ENCODE results near the gene MAGT1. TPM values are rescaled to one million over a fixed set of nuclear protein-coding genes. Genes with fewer than 3 reads are reported as not detected.

MAGT1 gene
- total RNA-seq, 6 experiments from 2014 or later, result 54.8 to 78.3 (median 65.9) TPM

GRCh38 chrX:77779695-77780094 is 115.5 kb downstream of the MAGT1 start:
- intact Hi-C loops (cut with DNase I), result no loop called here
- Histone ChIP-seq H3K4me1 (no peaks in the 10 kb centered on the region), H3K9me3 (no peaks in the 10 kb centered on the region), H3K36me3 (no peaks in the 10 kb centered on the region), H3K4me3 (no peak overlapping the region), H3K27ac (no peak overlapping the region), H3K27me3 (no peaks in the 10 kb centered on the region)
- ATAC-seq (no peak), DNase-seq (no peak)
- 39% methylated on average over 3 of the region's 3 CpGs for WGBS (ENCODE audit: insufficient coverage, low coverage, low lambda C conversion rate, missing lambda C conversion rate)
- TF ChIP-seq POLR2A (IDR thresholded peaks at IDR 0.05), result no peak
- TF ChIP-seq CTCF (IDR thresholded peaks at IDR 0.05), result no peak

- H3K9me3 ChIP-seq, result no peaks in the 10 kb centered on the region
- no peaks in the 10 kb centered on the region for H3K27me3 ChIP-seq
- no peaks in the 10 kb centered on the region for H3K4me1 ChIP-seq
- 43% methylated on average over 2 of the region's 2 CpGs for WGBS (ENCODE audit: insufficient coverage, low coverage, low lambda C conversion rate, missing lambda C conversion rate)
- intact Hi-C loops (cut with DNase I), result no loop called here
- no peak for DNase-seq
- no peak for ATAC-seq
- H3K36me3 ChIP-seq, result no peaks in the 10 kb centered on the region
- TF ChIP-seq POLR2A (IDR thresholded peaks at IDR 0.05), result no peak
- TF ChIP-seq CTCF (IDR thresholded peaks at IDR 0.05), result no peak
- no peak overlapping the region for H3K27ac ChIP-seq
- no peak overlapping the region for H3K4me3 ChIP-seq
Observed at GRCh38 chrX:77776659-77777058, 118.6 kb downstream of the MAGT1 start.

Small RNA genes within 50 kb of the gene (small RNA-seq; reads per million reads assigned to genes)
- gene RN7SL460P (0 reads per million in 2 experiments), gene RNU6-854P (0 reads per million in 2 experiments)

Other genes with a start within 250 kb of the MAGT1 start
- 10 to 100 TPM; 15.9 to 32.2 (median 21.3) TPM for gene ATRX, start 109.2 kb downstream of the MAGT1 start, total RNA-seq
- gene COX7B, start 4.0 kb upstream of the MAGT1 start, total RNA-seq, result 100 to 1,000 TPM; 144 to 906 (median 181) TPM
- gene ATP7A, start 15.3 kb upstream of the MAGT1 start, total RNA-seq, result 1 to 10 TPM; 2.1 to 3.9 (median 3.2) TPM
- not detected for gene PGAM4, start 74.2 kb upstream of the MAGT1 start, total RNA-seq
- 100 to 1,000 TPM; 144 to 333 (median 184) TPM for gene PGK1, start 208.8 kb upstream of the MAGT1 start, total RNA-seq
- 1 to 10 TPM; 3.3 to 9.6 (median 6.1) TPM for gene TAF9B, start 244.2 kb upstream of the MAGT1 start, total RNA-seq